Left renal cortex interstitium (tissue), 4 donors: ENCODE measurements around the gene CPEB1. TPM values are rescaled to one million over a fixed set of nuclear protein-coding genes. Genes with fewer than 3 reads are reported as not detected.
"Not testable (repeated sequence)": the region's sequence is repeated elsewhere in the genome, so short reads cannot be mapped to it uniquely, and the experiment has no call there.

Source experiments
- DNase-seq, 4 donors: peaks; one replicate each; pipeline ENCODE4 v3.0.0-alpha.2; 2013; ENCODE audit warnings: low read depth in 4 of 4, low spot score in 2 of 4, missing footprints in 1 of 4
- polyA plus RNA-seq, 4 donors: library from polyadenylated mRNA; unstranded; fragments of 120-200 nt; gene quantifications; one replicate each; pipeline ENCODE4 v1.2.1, GENCODE V29; 2013; ENCODE audit not compliant: insufficient read length in 4 of 4

CPEB1 gene
- polyA plus RNA-seq, 4 donors, result 1.8 to 3.3 (median 2.5) TPM

- no peak for DNase-seq
Measured at GRCh38 chr15:82532383-82532990, 114.7 kb downstream of the CPEB1 start.

- DNase-seq, result no peak
Measured at GRCh38 chr15:82531496-82532382, 115.4 kb downstream of the CPEB1 start.

- peak in 3 of 4 donors; percentile 58 to 67 (median 65) for DNase-seq
Measured at GRCh38 chr15:82530606-82531379, 116.4 kb downstream of the CPEB1 start.

- DNase-seq, result no peak
Measured at GRCh38 chr15:82530006-82530405, 117.2 kb downstream of the CPEB1 start.

GRCh38 chr15:82513587-82513986 is 133.6 kb downstream of the CPEB1 start:
- DNase-seq, result not testable (repeated sequence)

GRCh38 chr15:82507693-82508092 is 139.5 kb downstream of the CPEB1 start:
- DNase-seq, result not testable (repeated sequence)

GRCh38 chr15:82507087-82507486 is 140.1 kb downstream of the CPEB1 start:
- DNase-seq, result not testable (repeated sequence)

GRCh38 chr15:82505842-82506241 is 141.3 kb downstream of the CPEB1 start:
- DNase-seq, result not testable (repeated sequence)

- not testable (repeated sequence) for DNase-seq
Measured at GRCh38 chr15:82504074-82504473, 143.1 kb downstream of the CPEB1 start.

- DNase-seq, result not testable (repeated sequence)
Measured at GRCh38 chr15:82502700-82503339, 144.3 kb downstream of the CPEB1 start.

- DNase-seq, result not testable (repeated sequence)
Measured at GRCh38 chr15:82500772-82501171, 146.4 kb downstream of the CPEB1 start.

- DNase-seq, result not testable (repeated sequence)
Measured at GRCh38 chr15:82497978-82498377, 149.2 kb downstream of the CPEB1 start.

Other genes with a start within 250 kb of the CPEB1 start
- 10 to 100 TPM in 2 of 4 donors, 1 to 10 TPM in 2; 3.6 to 25.9 (median 13.0) TPM for gene GOLGA6L9, start 217.5 kb downstream of the CPEB1 start, polyA plus RNA-seq
- 1,000 to 10,000 TPM; 1,850 to 2,392 (median 2,029) TPM for gene RPS17, start 106.9 kb downstream of the CPEB1 start, polyA plus RNA-seq
- gene AP3B2, start 62.5 kb upstream of the CPEB1 start, polyA plus RNA-seq, result 1 to 10 TPM; 2.6 to 3.9 (median 3.0) TPM
- under 1 TPM in 3 of 4 donors, not detected in 1; 0.06 to 0.43 (median 0.36) TPM for gene FSD2, start 158.7 kb upstream of the CPEB1 start, polyA plus RNA-seq
- 10 to 100 TPM in 3 of 4 donors, 1 to 10 TPM in 1; 9.4 to 14.3 (median 12.9) TPM for gene WHAMM, start 162.3 kb upstream of the CPEB1 start, polyA plus RNA-seq